HepG2 (cell line): ENCODE results near the gene ARHGEF3. TPM values are rescaled to one million over a fixed set of nuclear protein-coding genes. Genes with fewer than 3 reads are reported as not detected.
A peak's percentile ranks its signal among the peaks of the same experiment; 100 is the strongest.

Source experiments
- ELF3 ChIP-seq: IDR thresholded peaks from 2 replicates; pipeline ENCODE4 v1.6.1; 2016; ENCODE audit warnings: missing genetic modification reagents, missing compliant biosample characterization
- HMGA1 ChIP-seq: sonication (generic); formaldehyde crosslinking; conservative IDR thresholded peaks from 2 replicates; pipeline ENCODE4 v1.4.0; 2020; ENCODE audit warnings: missing genetic modification reagents
- KIAA2018 ChIP-seq: sonication (generic); formaldehyde crosslinking; IDR thresholded peaks from 2 replicates; pipeline ENCODE4 v1.5.0; 2020; ENCODE audit warnings: mild to moderate bottlenecking, missing genetic modification reagents, borderline replicate concordance
- KLF6 ChIP-seq: IDR thresholded peaks from 2 replicates; pipeline ENCODE4 v1.8.0; 2016; ENCODE audit warnings: missing biosample characterization, missing genetic modification reagents
- MIER3 ChIP-seq: IDR thresholded peaks from 2 replicates; pipeline ENCODE4 v1.6.1; 2016; ENCODE audit warnings: missing compliant biosample characterization, borderline replicate concordance
- SIN3A ChIP-seq: IDR thresholded peaks from 2 replicates; pipeline ENCODE4 v1.6.1; 2011; ENCODE audit warnings: low read depth, mild to moderate bottlenecking, control low read depth, low read length, borderline replicate concordance
- TRAFD1 ChIP-seq: sonication (generic); formaldehyde crosslinking; IDR thresholded peaks from 2 replicates; pipeline ENCODE4 v1.5.1; 2020; ENCODE audit warnings: missing genetic modification reagents, mild to moderate bottlenecking, borderline replicate concordance
- YY1 ChIP-seq: IDR thresholded peaks from 2 replicates; pipeline ENCODE4 v1.6.1; 2011; ENCODE audit warnings: low read length, low read depth, moderate library complexity, mild to moderate bottlenecking; ENCODE audit not compliant: insufficient read depth, insufficient replicate concordance
- ZBTB49 ChIP-seq: sonication (generic); formaldehyde crosslinking; IDR thresholded peaks from 2 replicates; pipeline ENCODE4 v1.4.0; 2020; ENCODE audit warnings: missing genetic modification reagents, borderline replicate concordance
- ZFAT ChIP-seq: sonication (generic); formaldehyde crosslinking; conservative IDR thresholded peaks from 2 replicates; pipeline ENCODE4 v1.8.1; 2023; ENCODE audit warnings: missing genetic modification reagents, inconsistent platforms
- ZNF496 ChIP-seq: sonication (generic); formaldehyde crosslinking; IDR thresholded peaks from 2 replicates; pipeline ENCODE4 v1.8.1; 2023; ENCODE audit warnings: mild to moderate bottlenecking, moderate library complexity, missing genetic modification reagents; ENCODE audit not compliant: insufficient replicate concordance
- ZNF768 ChIP-seq: sonication (generic); formaldehyde crosslinking; IDR thresholded peaks from 2 replicates; pipeline ENCODE4 v1.4.0; 2020; ENCODE audit warnings: missing genetic modification reagents
- polyA plus RNA-seq, 8 experiments: library from polyadenylated mRNA; depleted of rRNA in 3 of 8; stranded (reverse) in 7 of 8; unstranded in 1 of 8; fragments of >200 nt; fragmentation: Illumina TruSeq in 4 of 8; extraction: Trizol in 4 of 8; gene quantifications; 2 replicates each; pipeline versions ENCODE4 v1.2.1 to v1.2.3, GENCODE V29; 2011 to 2016; ENCODE audit warnings: low read depth in 4 of 8, missing spikeins in 1 of 8, mixed read lengths in 1 of 8; ENCODE audit not compliant: insufficient read depth in 1 of 8
- total RNA-seq, 5 experiments: library from RNA; depleted of rRNA; stranded (reverse); fragments of >200 nt; fragmentation: Illumina TruSeq; extraction: Trizol; gene quantifications; 2 replicates each; pipeline ENCODE4 v1.2.3, GENCODE V29; 2016; ENCODE audit warnings: low read depth in 1 of 5
- TF ChIP-seq, protein P1 (sequence below): sonication (generic); formaldehyde crosslinking; conservative IDR thresholded peaks from 2 replicates; pipeline ENCODE4 v1.4.0; 2020; ENCODE audit warnings: missing genetic modification reagents

The ARHGEF3 gene
- total and polyA plus RNA-seq, 2 of the 13 experiments (the other 11 are each of a cell fraction or from before 2014, with no cell fraction given), result 14.8 to 23.1 TPM

GRCh38 chr3:56683122-56683817 lies 118.5 kb downstream of the ARHGEF3 start, which contains the start of gene TASOR (continued):
- TF ChIP-seq ZBTB49 (CRISPR knock-in tag) (no peak), ZNF496 (CRISPR knock-in tag) (no peak), SIN3A (no peak), KIAA2018 (CRISPR knock-in tag) (peak; percentile 66; the same call in 1 of the 2 replicates), HMGA1 (CRISPR knock-in tag) (no peak), ZFAT (CRISPR knock-in tag) (no peak), TRAFD1 (CRISPR knock-in tag) (no peak), YY1 (no peak), ZNF768 (CRISPR knock-in tag) (peak; percentile 50; the same call in 1 of the 2 replicates), MIER3 (CRISPR knock-in tag) (no peak), ELF3 (CRISPR knock-in tag) (peak; percentile 59), KLF6 (peak; percentile 98)
- TF ChIP-seq, protein P1, sequence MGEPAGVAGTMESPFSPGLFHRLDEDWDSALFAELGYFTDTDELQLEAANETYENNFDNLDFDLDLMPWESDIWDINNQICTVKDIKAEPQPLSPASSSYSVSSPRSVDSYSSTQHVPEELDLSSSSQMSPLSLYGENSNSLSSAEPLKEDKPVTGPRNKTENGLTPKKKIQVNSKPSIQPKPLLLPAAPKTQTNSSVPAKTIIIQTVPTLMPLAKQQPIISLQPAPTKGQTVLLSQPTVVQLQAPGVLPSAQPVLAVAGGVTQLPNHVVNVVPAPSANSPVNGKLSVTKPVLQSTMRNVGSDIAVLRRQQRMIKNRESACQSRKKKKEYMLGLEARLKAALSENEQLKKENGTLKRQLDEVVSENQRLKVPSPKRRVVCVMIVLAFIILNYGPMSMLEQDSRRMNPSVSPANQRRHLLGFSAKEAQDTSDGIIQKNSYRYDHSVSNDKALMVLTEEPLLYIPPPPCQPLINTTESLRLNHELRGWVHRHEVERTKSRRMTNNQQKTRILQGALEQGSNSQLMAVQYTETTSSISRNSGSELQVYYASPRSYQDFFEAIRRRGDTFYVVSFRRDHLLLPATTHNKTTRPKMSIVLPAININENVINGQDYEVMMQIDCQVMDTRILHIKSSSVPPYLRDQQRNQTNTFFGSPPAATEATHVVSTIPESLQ (CRISPR knock-in tag), result no peak
